Inflammatory macrophage (primary cell): ENCODE results near the gene RMI1.
"Not testable (repeated sequence)": the region's sequence is repeated elsewhere in the genome, so short reads cannot be mapped to it uniquely, and the experiment has no call there.

Experiments used
- DNase-seq, 2 donors: peaks; one replicate each; pipeline ENCODE4 v3.0.0-alpha.2; 2020 to 2022

RMI1 gene

DNA sequence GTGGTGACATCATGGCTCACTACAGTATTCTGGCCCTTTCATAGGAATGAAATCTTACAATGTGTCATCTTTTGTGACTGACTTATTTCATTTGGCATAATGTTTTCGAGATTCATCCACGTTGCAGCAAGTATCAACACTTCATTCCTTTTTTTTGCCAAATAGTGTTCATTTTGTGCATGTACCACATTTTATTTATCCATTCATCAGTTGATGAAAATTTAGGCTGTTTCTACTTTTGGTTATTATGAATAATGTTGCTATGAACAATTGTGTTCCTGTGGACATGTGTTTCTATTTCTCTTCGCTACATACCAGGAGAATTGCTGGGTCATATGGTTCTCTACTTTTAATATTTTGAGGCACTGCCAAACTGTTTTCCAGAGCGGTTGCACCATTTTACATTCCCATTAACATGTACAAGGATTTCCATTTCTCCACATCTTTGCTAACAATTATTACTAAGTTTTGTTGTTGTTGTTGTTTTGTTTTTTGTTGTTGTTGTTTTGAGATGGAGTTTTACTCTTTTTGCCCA, 43.5 kb downstream of the RMI1 start:
- DNase-seq = no peak

DNA sequence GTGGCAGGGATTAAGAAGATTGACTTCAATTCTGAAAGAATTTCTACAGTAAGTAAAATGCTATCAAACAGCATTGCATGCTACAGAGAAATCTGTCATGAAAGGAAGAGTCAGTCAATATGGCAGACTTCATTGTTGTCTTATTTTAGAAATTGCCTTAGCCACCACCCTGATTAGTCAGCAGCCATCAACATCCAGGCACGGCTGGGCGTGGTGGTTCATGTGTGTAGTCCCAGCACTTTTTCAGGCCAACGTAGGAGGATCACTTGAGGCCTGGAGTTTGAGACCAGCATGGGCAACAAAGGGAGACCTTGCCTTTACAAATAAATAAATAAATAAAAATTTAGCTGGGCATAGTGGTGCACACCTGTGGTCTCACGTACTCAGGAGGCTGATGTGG, 46.6 kb downstream of the RMI1 start:
- DNase-seq = no peak

DNA sequence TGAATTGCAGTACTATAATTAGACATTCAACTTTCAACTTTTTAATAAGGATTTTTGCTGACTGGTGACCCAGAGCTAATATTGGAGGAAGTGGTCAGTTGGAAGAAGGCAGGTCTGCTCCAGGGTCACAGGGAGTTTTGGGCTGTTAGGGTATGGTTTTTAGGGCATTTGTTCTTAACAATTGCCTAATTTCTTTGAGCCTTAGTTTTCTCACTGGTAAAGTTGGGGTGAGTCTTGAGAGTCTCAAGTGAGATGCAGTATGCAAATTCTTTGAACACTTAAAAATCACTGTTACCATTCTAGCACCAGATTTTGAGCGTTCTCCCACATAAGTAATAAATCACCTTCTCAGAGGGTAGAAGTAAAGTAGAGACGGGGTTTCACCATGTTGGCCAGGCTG, 50.9 kb downstream of the RMI1 start:
- no peak for DNase-seq

DNA sequence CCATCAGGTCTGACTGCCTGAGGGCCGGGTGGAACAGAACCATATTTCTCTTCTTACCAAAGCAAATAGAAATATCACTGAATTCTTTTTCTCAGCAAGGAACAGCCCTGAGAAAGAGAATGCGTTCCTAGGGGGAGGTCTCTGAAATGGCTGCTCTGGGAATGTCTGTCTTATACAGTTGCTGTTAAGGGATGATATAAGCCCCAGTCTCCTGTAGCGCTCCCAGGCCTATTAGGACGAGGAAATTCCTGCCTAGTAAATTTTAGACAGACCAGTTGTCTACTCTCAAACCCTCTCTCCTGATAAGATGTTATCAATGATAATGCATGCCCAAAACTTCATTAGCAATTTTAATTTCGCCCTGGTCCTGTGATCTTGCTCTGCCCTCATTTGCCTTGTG, 61.3 kb downstream of the RMI1 start:
- not testable (repeated sequence) for DNase-seq

DNA sequence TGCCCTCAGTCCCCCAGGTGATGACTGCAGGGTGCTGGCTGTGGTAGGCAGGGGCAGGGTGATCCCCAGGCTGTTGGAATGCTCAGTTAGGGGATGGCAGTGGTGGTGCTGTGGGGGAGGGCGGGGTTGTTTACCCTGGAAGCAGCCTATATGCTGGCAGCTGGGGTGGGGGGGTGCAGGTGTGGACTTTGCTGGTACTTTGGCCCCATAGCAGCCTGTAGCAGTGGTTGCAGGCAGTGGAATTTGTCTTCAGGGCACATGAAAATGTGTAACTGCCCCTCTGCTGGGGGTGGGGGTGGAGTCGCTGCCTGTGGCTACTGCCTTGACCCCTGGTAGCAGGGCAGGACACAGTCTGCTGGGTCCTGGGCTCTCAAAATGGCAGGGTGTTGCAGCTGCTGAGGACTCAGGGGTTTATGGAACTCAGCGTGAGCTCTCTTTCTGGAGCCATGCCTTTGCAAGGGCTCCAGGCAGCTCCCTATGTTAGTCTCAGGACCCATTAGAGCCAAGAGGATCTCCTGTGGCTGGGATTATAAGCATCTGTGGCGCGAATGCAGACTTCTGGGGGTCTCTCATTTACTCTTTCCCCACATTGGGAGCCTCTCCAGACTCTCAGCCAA, 65.0 kb downstream of the RMI1 start:
- no peak for DNase-seq
